Measurements from ENCODE around the gene C1QTNF1.

Gene C1QTNF1, protein sequence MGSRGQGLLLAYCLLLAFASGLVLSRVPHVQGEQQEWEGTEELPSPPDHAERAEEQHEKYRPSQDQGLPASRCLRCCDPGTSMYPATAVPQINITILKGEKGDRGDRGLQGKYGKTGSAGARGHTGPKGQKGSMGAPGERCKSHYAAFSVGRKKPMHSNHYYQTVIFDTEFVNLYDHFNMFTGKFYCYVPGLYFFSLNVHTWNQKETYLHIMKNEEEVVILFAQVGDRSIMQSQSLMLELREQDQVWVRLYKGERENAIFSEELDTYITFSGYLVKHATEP

DNA sequence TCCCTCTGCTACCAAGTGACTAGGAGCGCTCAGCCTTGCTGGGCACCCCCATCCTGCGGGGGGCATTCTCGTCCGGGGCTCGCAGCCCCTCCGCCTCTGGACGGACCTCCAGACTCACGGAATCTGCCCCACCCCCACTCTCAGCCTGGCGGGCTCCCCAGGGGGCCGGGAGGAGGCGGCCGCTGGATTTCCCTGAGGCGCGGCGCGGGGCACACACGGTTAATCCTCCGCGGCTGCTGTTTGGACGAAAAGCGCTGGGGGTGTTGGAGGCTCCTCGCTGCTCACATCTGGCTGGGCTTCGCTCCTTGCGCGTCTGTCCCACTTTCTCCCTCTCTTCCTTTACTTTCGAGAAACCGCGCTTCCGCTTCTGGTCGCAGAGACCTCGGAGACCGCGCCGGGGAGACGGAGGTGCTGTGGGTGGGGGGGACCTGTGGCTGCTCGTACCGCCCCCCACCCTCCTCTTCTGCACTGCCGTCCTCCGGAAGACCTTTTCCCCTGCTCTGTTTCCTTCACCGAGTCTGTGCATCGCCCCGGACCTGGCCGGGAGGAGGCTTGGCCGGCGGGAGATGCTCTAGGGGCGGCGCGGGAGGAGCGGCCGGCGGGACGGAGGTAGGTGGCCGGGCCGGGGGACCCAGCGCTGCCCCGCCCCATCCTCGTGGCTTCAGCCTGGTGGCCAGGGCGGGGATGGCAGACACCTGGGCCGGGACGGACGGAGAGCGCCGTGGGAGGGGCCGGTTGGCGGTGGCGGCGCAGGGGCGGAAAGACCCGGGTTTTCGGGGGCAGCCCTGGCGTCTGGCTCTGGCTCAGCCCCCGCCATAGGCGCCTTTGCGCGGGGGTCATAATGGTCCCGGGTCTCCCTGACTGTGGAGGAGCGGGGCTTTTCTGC, at the start of gene C1QTNF1:
TSS of gene C1QTNF1 (plus strand) at position 284 of the 886 bp plus-strand sequence. CDS start 19,800 bp downstream, outside the sequence.
- peak in 1 of 2 donors; percentile 21 for DNase-seq

DNA sequence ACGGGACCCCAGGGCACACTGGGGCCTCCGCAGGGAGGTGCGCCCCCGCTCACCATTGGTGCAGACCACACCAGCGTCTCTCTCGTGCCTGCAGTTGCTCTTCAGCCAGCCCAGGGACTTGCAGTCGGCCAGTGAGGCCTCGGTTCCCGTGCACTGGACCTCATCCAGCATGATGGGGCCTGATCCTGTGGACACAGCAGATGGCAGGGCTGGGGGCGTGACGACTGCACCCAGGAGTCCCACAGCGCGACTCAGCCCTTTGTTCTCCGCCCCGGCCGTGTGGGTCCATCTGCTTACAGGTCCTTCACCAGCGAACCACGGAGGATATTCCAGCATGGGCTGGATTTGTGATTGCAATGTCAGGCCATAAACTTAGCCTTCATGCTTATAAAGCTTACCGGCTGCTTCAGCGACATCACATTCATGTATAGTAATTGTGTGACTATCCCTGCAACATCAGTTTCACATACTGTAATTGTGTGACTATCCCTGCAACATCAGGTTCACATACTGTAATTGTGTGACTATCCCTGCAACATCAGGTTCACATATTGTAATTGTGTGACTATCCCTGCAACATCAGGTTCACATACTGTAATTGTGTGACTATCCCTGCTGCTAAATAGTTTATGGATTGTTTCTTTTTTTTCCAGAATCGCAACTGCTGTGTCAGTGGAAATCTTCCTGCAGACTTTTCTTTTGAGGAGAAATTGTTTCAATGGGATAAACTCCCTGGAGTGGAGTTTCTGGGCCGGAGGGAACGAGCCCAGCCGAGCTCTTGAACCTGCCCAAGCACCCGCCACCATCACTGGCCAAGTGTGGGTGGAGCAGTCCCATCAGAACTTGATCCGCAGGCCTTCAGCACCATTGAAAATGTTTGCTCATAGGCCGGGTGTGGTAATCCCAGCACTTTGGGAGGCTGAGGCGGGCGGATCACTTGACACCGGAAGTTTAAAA, 49.1 kb upstream of the C1QTNF1 start:
- DNase-seq = no peak

- DNase-seq = no peak
These were observed 46.9 kb upstream of the C1QTNF1 start for GRCh38 chr17:78976907-78977680.

DNA sequence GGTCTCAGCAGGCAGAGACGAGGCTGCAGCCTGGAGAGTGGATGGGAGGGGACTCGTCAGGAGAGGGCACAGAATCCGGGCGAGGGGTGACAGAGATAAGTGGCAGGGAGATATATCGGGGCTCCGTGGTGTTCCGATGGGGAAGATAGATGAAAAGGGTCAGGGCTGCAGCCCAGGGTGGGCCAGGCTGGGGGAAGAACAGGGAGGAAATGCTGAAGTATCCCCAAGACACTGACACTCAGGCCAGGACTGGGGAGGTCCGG, 46.4 kb upstream of the C1QTNF1 start:
- DNase-seq = no peak

GRCh38 chr17:78977997-78978973, 45.7 kb upstream of the C1QTNF1 start:
- no peak for DNase-seq

GRCh38 chr17:78979780-78980623, 44.0 kb upstream of the C1QTNF1 start, which contains the start of gene LGALS3BP:
Gene LGALS3BP (minus strand): TSS chr17:78979923. CDS start chr17:78977191, 2,732 bp downstream.
- peak in 1 of 2 donors; percentile 33 for DNase-seq

GRCh38 chr17:78980624-78980972, 43.4 kb upstream of the C1QTNF1 start:
- no peak for DNase-seq

GRCh38 chr17:78981010-78981888, 42.7 kb upstream of the C1QTNF1 start:
- DNase-seq = no peak

- DNase-seq = no peak
These were observed 38.6 kb upstream of the C1QTNF1 start for GRCh38 chr17:78985395-78985794.

DNA sequence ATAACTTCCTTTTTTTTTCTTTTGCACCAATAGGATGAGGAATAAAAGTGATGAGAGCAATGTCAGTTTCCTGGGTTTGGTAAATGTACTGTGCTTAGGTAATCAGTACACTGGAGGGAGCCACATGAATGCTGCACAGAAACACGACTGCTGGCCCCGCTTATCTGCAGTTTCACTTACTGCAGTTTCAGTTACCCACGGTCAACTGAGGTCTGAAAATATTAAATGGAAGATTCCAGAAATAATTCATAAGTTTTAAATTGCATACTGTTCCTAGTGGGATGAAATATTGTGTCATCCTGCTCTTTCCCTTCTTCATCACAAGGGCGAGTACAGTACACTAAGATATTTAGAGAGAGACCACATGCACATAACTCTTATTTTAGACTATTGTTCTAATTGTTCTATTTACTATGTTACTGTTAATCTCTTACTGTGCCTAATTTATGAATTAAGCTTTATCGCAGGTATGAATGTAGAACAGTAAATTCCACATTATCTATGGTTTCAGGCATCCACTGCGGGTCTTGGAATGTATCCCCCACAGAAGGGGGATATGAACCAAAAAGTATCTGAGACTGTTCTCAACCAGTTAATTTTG, 37.8 kb upstream of the C1QTNF1 start:
- DNase-seq = no peak

- no peak for DNase-seq
These were observed 37.2 kb upstream of the C1QTNF1 start for GRCh38 chr17:78986649-78987328.

- no peak for DNase-seq
These were observed 35.8 kb upstream of the C1QTNF1 start for GRCh38 chr17:78988152-78988551.

DNA sequence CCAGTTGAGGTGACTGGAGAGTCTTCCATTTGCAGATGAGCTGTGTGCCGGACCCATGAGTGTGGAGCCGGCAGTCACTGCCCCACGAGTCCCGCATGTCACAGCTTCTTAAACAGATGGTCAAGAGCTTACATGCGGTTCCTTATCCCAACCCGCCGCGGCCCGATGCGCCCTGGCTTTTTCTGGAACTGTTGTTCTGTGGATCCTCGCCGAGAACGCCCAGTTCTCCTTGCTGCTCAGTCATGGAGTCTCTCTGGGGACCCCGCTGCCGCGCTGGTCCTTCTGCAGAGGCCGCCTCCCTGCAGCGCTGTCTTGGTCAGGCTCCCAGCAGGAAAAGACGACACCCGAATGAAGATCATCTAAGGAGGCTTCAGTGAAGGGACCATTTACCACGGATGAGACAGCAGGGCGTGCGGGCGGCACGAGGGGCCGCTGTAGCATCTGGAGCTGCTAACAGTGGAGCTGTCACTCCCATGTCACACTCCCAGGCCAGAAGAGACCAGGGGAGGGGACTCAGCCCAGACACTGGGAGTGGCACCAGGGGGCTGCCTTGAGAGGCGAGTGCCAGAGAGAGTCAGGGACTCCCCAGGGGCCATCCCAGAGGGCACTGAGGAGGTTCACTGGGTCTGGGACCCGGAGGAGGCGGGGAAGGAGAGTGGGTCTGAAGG, 33.5 kb upstream of the C1QTNF1 start:
- no peak for DNase-seq

DNA sequence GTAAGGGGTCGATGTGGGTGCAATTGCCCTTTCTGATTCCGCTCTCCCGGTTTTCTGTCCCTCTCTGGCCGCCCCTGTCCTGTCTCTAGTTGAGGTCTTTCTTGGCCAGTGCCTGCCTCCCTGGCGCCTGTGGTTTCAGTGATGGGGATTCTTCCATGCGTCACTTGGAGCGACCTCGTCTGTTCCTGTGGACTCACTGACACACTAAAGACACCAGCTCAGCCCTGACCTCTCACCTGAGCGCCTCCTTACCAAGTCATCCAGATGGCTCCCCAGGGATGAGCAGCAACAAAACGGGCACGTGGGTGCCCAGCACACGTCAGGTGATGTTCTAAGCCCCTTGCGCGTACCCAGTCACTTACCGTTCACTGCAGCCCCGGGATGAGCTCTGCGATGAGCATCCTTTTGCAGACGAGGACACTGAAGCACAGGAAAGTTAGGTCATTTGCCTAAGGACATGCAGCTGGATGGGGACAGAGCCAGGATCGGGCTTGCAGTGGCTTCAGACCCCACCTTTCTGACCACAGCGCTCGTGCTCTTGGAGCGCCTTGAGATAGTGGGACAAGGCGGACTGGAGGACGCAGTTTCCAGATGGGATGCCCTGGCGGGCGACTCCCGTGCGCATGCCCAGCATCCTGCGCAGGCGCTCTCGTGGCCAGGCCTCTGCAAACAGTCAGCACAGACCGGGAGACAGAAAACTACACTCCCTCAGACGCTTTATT, 32.8 kb upstream of the C1QTNF1 start:
- no peak for DNase-seq

DNA sequence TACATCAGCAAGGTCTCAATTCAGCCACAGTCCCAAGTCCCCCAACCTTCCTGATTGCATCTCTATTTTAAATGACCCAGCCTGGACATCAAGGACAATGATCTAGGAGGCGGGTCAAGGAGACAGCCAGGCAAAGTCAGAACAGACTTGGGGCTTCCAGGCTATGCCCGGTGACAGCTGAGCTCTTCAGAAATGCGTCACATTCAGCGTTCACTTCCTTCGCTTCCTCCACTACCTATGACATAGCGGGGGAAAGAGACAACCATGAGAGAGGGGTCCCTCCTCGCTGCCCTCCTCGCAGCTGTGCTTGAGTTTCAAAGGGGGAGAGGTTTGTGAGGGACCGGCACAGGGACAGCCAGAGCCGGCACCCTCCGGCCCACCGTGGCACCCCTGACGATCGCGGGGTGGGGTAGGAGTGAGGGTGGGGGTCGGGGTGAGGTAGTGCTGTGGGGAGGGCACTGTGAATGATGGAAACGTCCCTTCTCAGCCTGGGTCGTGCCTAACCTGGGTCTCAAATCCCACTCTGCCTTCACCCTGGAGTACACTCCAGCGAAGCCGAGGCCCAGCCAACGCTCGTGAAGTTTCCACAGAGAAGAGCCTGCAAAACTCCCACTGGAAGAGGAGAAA, 31.9 kb upstream of the C1QTNF1 start:
- DNase-seq = no peak

DNA sequence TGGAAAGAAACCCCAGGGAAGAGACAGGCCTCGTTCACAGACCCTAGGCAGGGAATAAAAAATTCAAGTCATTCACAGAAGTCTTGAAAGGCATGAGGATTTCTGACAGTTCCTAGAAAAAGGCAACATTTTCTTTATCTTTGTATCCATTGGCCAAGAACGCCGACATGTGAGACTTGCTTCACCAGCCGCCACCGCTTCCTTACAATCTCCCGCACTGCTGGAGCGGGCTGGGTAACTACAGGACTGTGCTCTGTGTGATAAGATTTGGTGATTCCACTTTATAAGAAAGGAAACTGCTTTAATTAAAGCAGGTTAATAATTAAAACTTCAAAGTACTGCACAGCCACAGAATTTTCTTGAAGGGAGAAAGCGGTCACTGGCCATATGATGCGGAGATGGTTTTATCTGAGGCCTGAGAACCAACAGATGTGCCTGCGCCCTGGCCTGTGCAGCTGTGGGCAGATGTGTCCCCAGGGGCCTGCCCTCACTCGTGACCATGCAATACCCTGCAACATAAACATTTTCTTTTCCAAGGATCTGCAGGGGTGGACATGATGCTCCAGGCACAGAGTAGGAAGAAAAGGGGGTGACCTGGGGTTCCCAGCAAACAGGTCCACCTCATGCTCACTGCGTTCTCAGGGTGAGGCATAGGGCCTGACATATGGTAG, 31.3 kb upstream of the C1QTNF1 start:
- no peak for DNase-seq
